NCI-H774 (cell line): Measurements from ENCODE around the gene MYO18B.

Experiments
- DNase-seq: peaks from one replicate; lab custom pipeline; 2025; lab: John Stamatoyannopoulos, UW

The MYO18B gene

GRCh38 chr22:25711491-25711890 lies 30.5 kb upstream of the MYO18B start:
- DNase-seq, result no peak

DNA sequence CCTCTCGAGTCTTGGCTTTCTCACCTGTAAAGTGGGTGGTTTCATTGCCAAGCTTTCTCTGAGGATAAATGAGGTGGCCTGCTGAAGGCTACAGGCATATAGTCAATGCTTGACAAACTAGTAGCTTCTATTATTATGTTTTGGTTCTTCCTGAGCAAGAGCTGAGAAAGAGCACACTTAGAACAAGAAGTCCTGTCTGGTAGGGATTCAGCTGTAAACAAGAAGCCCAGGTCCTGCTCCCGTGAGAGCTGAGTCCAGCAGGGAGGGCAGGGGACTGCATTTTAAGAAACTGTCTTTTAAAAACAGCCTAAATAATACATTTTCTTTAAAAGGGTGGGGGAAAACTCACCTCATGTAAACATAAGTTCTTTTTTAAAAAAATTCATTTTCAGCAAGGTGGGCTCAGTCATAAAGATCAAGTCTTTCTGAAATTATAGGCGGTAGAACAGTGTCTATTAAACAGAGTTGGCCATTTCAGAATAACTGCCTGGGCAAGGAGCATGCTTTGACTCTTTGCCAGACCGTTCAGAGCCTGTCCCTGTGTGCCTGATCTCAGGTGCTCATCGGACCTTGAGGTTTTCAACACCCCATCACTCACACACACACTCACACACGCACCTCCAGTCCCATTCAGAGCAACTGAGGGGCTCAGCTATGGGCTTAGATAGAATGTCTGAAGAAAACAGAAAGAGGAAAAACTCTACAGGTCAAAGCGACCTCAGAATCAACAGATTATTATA lies 29.2 kb upstream of the MYO18B start:
- DNase-seq, result no peak

DNA sequence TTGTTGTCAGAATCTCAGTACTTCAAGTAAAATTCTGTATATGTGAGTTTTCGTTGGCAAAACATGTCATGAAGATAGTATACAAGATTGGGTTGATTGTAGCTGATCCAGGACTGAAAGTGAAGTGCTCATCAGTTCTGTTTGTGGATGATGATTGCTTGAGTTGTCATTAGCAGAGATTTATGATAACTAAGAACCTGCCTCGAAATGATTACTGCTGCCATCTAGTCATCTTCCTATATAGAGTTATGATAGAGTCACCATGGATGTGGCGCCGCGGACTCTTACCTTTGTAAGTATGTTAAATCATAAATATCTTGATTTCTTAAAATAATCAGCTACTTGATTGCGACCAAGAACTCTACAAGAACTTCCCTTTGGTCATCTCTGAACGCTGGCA lies 27.9 kb upstream of the MYO18B start:
- no peak for DNase-seq

DNA sequence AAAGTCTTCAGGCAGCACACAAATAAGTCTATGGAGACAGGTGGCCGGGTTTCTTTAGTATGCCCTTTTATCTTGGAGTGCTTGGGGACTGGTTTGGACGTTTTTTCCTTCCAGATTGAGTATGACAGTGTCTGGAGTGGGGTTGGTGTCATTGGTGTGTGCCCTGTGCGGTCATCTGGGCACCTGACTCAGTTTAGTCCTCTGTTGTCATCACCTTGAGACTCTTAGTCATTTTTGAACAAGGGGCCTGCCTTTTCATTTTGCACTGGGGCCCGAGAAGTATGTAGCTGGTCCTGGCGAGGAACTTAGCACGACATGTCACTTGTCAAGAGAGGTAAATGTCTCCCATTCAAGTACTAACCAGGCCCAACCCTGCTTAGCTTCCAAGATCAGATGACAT lies 27.2 kb upstream of the MYO18B start:
- DNase-seq, result no peak

DNA sequence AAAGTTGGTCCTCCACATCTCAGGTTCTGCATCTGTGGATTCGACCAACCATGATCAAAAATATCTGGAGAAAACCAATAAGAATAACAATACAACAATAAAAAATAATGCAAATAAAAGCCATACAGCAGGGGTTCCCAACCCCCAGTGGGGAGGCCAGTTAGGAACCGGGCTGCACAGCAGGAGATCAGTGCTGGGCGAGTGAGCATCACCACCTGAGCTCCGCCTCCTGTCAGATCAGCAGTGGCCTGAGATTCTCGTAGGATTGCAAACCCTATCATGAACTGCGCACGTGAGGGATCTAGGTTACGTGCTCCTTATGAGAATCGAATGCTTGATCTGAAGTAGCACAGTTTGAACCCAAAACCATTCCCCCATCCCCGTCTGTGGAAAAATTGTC lies 25.4 kb upstream of the MYO18B start:
- DNase-seq, result no peak

- DNase-seq, result no peak
These were observed 23.7 kb upstream of the MYO18B start for GRCh38 chr22:25718135-25718840.

GRCh38 chr22:25722223-25722622 lies 19.8 kb upstream of the MYO18B start:
- no peak for DNase-seq

- DNase-seq, result no peak
These were observed 19.4 kb upstream of the MYO18B start for GRCh38 chr22:25722626-25723025.

DNA sequence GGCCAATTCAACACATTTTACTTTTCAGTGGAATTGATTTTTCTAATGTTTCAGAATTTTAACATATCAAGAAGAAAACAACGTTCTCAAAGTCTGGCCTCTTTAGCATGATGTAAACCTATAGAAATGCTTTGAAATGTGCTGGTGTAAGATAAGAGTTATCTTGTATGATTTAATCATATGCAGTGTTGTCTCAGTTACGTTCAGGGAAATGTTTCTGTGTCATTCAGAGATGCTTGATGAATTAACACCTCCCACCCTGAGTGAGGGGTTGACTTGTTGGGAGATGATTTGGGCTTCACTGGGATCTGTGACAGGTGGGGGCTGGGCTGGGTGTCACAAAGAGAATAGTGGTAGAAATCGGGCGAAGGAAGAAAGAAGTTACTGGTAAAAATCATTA lies 15.7 kb upstream of the MYO18B start:
- DNase-seq, result no peak

GRCh38 chr22:25728071-25728470 lies 13.9 kb upstream of the MYO18B start:
- no peak for DNase-seq

GRCh38 chr22:25729016-25729995 lies 12.7 kb upstream of the MYO18B start:
- no peak for DNase-seq

- DNase-seq, result no peak
These were observed 6.3 kb upstream of the MYO18B start for GRCh38 chr22:25735650-25736049.

DNA sequence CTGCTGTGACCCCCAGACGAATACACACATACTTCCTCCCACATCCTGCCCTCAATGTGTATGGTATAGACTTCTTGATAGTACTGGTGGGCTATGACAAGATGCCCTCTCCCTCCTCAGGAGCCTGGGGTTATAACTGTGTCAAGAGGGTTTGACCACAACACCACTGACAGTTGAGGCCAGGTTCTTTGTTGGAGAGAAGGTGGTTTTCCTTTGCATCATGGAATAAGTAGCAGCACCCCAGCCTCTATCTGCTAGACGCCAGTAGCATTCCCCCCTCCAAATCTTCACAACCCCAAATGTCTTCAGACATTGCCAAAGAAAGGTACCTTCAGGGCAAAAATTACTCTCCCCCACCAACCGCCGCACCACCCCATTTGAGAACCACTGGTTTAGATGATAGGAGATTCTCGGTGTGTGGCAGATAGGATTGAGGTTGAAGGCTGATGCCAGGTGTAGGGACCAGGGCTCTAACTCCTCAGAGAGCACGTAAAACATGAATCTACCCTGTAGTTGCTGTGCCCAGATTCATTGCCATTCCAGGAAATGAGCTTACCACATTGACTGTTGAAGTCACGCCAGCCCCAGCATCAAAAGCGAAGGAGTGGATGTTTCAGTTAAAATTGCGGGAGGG lies 5.5 kb upstream of the MYO18B start:
- no peak for DNase-seq

DNA sequence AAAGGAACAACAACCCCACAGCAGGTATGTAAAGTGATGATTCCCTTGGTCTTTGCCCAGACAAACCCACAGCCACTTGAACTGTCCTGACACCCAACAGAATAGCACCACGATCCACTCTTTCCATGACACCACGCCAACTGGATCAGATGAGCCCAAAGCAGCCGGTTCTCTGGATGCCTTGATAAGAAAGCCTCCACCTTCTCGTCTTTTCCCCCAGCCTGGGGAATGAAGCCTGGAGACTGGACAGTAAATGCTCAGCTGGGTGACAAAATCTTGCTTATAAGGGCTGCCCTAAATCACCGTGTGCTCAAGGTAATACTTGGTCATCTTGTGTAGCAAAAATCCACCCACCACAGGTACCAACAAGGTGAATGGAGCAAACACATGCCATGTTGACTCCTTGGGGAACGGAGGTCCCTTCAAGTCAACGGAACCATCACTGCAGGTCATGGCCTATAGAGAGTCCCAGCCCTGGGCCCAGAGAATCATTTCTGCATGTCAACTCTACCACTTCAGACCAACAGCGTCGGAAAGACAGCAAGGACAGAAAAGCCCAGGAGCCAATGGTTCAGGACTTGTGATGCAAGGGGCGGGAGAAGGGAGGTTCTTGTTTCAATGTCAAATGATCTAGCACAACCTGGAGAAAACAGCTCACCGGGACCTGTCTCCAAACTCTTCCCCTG lies 2.2 kb upstream of the MYO18B start:
- no peak for DNase-seq

DNA sequence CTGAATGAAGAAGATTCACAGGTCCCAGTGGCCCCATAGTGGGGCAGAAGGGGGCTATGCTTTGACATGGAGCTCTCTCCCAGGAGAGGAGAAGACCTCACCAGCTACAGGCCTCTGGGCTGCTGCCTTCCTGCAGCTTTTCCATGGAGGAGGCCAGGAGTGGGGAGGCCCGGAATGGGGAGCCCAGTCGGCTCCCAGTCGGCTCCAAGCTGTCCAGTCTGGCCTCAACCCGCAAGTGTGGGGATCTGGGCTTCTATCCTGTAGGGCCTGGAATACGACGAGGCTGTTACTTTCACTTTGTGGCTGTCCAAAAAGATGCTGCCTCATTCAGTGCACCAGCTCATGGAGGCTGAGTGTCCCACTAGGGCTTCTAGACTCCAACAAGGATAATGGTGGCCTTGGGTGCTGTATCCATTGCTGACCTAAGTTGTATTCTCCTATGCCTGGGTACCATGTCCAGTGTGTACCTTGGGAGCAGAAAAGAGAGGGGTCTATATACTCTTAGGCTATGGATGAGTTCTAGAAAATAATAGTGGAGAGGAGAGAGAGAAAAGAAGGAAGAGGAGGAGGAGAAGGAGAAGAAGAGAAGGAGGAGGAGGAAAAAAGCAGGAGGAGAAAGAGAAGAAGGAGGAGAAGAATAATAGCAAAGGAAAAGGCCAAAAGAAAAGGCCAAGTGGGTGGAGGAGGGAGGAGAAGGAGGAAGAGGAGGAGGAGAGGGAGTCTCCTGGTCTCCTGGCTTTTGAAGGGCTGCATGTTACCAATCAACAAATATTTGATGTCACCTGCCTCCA lies 1.1 kb downstream of the MYO18B start:
- no peak for DNase-seq

GRCh38 chr22:25744694-25745093 lies 2.7 kb downstream of the MYO18B start:
- no peak for DNase-seq

DNA sequence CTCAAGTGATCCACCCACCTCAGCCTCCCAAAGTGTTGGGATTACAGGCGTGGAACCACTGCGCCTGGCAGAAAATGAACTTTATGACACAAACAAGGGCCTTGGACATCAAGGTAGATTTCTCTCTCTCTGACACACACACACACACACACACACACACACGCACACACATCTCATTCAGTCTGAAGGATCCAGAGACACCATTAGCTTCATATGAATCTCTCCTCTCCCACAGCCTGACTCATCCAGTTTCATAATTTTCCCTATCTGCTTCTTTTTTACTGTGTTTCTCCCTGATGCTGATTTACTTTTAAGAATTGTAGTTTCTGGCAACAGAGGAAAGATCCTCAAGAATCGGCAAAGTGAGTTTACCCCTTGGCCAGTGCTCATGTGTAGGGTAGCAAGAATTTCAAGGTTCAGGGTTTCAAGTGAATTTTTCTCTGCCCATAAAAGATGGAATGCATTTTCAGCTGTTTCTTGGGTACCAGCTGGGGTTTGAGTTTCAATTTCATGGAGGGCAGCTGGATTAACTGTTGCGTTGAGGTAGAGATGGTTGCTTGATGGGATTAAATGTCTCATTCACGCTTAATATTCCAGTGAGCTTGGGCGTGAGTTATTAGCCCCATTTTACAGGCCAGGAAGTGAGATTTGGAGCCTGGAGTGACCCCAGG lies 3.5 kb downstream of the MYO18B start:
- no peak for DNase-seq

GRCh38 chr22:25746012-25746373 lies 4.0 kb downstream of the MYO18B start:
- DNase-seq, result no peak

GRCh38 chr22:25747245-25747944 lies 5.4 kb downstream of the MYO18B start:
- DNase-seq, result no peak

DNA sequence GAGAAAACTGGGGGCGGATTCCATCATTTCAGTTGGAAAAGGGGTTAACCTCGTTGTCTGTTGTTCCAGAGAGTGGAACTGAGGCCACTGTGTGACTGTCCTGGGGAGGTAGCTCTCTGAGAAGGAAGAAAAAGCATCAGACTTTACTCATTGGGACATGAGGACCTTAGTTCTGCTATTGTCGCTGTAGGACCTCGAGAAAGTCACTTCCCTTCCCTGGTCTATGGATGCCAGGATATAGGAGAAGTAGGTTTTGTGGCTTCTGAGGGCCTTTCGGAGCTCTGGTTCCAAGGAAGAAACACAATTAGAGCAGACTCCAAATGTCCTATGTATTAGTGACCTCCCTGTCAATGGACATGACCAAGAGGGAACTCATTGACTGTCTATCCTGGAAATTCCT lies 6.2 kb downstream of the MYO18B start:
- no peak for DNase-seq
